ENCODE results near the gene HIBCH.

DNA sequence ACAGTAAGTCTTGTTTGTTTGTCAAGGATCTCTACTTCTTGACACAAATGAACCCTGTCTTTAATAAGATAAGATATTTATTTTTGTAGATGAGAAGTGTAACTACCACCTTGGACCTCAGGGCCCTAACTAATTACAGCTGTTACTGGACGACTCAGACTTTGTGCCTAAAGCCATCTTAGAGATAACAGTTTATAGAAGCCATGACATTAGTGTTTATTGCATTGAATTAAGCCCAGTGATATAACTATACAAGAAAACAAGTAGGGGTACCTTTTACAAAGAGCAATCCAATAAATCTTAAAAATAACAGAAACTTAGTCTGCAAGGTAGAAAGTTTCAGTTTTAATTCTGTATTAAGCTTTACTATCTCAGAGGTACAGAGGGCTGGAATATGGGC, 119.0 kb downstream of the HIBCH start:
- TF ChIP-seq, protein P1, sequence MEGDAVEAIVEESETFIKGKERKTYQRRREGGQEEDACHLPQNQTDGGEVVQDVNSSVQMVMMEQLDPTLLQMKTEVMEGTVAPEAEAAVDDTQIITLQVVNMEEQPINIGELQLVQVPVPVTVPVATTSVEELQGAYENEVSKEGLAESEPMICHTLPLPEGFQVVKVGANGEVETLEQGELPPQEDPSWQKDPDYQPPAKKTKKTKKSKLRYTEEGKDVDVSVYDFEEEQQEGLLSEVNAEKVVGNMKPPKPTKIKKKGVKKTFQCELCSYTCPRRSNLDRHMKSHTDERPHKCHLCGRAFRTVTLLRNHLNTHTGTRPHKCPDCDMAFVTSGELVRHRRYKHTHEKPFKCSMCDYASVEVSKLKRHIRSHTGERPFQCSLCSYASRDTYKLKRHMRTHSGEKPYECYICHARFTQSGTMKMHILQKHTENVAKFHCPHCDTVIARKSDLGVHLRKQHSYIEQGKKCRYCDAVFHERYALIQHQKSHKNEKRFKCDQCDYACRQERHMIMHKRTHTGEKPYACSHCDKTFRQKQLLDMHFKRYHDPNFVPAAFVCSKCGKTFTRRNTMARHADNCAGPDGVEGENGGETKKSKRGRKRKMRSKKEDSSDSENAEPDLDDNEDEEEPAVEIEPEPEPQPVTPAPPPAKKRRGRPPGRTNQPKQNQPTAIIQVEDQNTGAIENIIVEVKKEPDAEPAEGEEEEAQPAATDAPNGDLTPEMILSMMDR (IDR thresholded peaks at IDR 0.05), result no peak
- TF ChIP-seq EZH2phosphoT487 (IDR thresholded peaks at IDR 0.05), result no peak
